Measurements from ENCODE around the gene OCSTAMP.

- TF ChIP-seq CTCF (IDR thresholded peaks at IDR 0.05) (no peak), POLR2A (IDR thresholded peaks at IDR 0.05) (no peak)
These were observed 13.4 kb upstream of the OCSTAMP start for GRCh38 chr20:46563860-46564221.

All from tibial nerve (tissue), 3 donors.